Ishikawa (cell line): ENCODE measurements around the gene YJEFN3.

Source experiments
- EP300 ChIP-seq: IDR thresholded peaks from 2 replicates; pipeline ENCODE4 v1.6.1; 2012; ENCODE audit warnings: borderline replicate concordance
- MAX ChIP-seq: IDR thresholded peaks from 2 replicates; pipeline ENCODE4 v1.6.1; 2012
- RAD21 ChIP-seq: IDR thresholded peaks from 2 replicates; pipeline ENCODE4 v1.6.1; 2012; ENCODE audit warnings: low read depth
- TAF1 ChIP-seq: IDR thresholded peaks from 2 replicates; pipeline ENCODE4 v1.6.1; 2012; ENCODE audit warnings: low read depth, mild to moderate bottlenecking

- TF ChIP-seq RAD21 (no peak), TAF1 (no peak), MAX (no peak), EP300 (no peak)
These were observed 26.4 kb upstream of the YJEFN3 start for GRCh38 chr19:19502281-19502680.
